HepG2 (cell line): Measurements from ENCODE around the gene HELZ2. TPM values are rescaled to one million over a fixed set of nuclear protein-coding genes. Genes with fewer than 3 reads are reported as not detected.

Source experiments
- ARID4A ChIP-seq: sonication (generic); formaldehyde crosslinking; IDR thresholded peaks from 2 replicates; pipeline ENCODE4 v1.5.0; 2020; ENCODE audit warnings: mild to moderate bottlenecking, missing genetic modification reagents, borderline replicate concordance
- CBX1 ChIP-seq: IDR thresholded peaks from one replicate; pipeline ENCODE4 v1.6.1; 2016; ENCODE audit warnings: antibody characterized with exemption, low read depth
- ERF ChIP-seq: IDR thresholded peaks from 2 replicates; pipeline ENCODE4 v1.6.1; 2018; ENCODE audit warnings: missing biosample characterization, missing genetic modification reagents
- HNRNPH1 ChIP-seq: fragments of 200-400 bp; formaldehyde crosslinking; optimal IDR thresholded peaks from 2 replicates; pipeline ENCODE3; 2017; ENCODE audit warnings: mild to moderate bottlenecking, low read depth, low read length
- ISL2 ChIP-seq: sonication (generic); formaldehyde crosslinking; IDR thresholded peaks from 2 replicates; pipeline ENCODE4 v1.5.0; 2020; ENCODE audit warnings: missing genetic modification reagents
- KLF13 ChIP-seq: sonication (generic); formaldehyde crosslinking; IDR thresholded peaks from 2 replicates; pipeline ENCODE4 v1.4.0; 2020; ENCODE audit warnings: mild to moderate bottlenecking, missing genetic modification reagents
- KLF6 ChIP-seq: IDR thresholded peaks from 2 replicates; pipeline ENCODE4 v1.8.0; 2016; ENCODE audit warnings: missing biosample characterization, missing genetic modification reagents
- LCORL ChIP-seq, 2 experiments: fragments of 450-650 bp in 1 of 2; sonication (generic) in 1 of 2; formaldehyde crosslinking in 1 of 2; IDR thresholded peaks; 2 replicates each; pipeline versions ENCODE4 v1.5.0 to v1.6.1; 2017 to 2020; ENCODE audit warnings: antibody characterized with exemption in 1 of 2, missing genetic modification reagents in 1 of 2
- MXI1 ChIP-seq: IDR thresholded peaks from 3 replicates; pipeline ENCODE4 v1.6.1; 2012; ENCODE audit warnings: low read depth, low read length, inconsistent platforms, borderline replicate concordance
- RARG ChIP-seq: sonication (generic); formaldehyde crosslinking; IDR thresholded peaks from 2 replicates; pipeline ENCODE4 v1.4.0; 2020; ENCODE audit warnings: low read depth, mild to moderate bottlenecking, missing genetic modification reagents
- TARDBP ChIP-seq: sonication (generic); formaldehyde crosslinking; IDR thresholded peaks from 2 replicates; pipeline ENCODE4 v1.8.0; 2022; ENCODE audit warnings: mild to moderate bottlenecking, missing genetic modification reagents
- XRCC5 ChIP-seq: fragments of 200-400 bp; formaldehyde crosslinking; optimal IDR thresholded peaks from 2 replicates; pipeline ENCODE3; 2017; ENCODE audit warnings: mild to moderate bottlenecking, low read length
- ZGPAT ChIP-seq: IDR thresholded peaks from 2 replicates; pipeline ENCODE4 v1.6.1; 2016; ENCODE audit warnings: mild to moderate bottlenecking
- ZNF142 ChIP-seq: sonication (generic); formaldehyde crosslinking; IDR thresholded peaks from 2 replicates; pipeline ENCODE4 v1.4.0; 2020; ENCODE audit warnings: missing genetic modification reagents
- ZNF441 ChIP-seq: sonication (generic); formaldehyde crosslinking; IDR thresholded peaks from 2 replicates; pipeline ENCODE4 v1.7.0; 2021; ENCODE audit warnings: missing genetic modification reagents, borderline replicate concordance
- ZNF800 ChIP-seq: sonication (generic); formaldehyde crosslinking; IDR thresholded peaks from 2 replicates; pipeline ENCODE4 v1.4.0; 2020; ENCODE audit warnings: missing genetic modification reagents
- polyA plus RNA-seq, 8 experiments: library from polyadenylated mRNA; depleted of rRNA in 3 of 8; stranded (reverse) in 7 of 8; unstranded in 1 of 8; fragments of >200 nt; fragmentation: Illumina TruSeq in 4 of 8; extraction: Trizol in 4 of 8; gene quantifications; 2 replicates each; pipeline versions ENCODE4 v1.2.1 to v1.2.3, GENCODE V29; 2011 to 2016; ENCODE audit warnings: low read depth in 4 of 8, missing spikeins in 1 of 8, mixed read lengths in 1 of 8; ENCODE audit not compliant: insufficient read depth in 1 of 8
- total RNA-seq, 5 experiments: library from RNA; depleted of rRNA; stranded (reverse); fragments of >200 nt; fragmentation: Illumina TruSeq; extraction: Trizol; gene quantifications; 2 replicates each; pipeline ENCODE4 v1.2.3, GENCODE V29; 2016; ENCODE audit warnings: low read depth in 1 of 5

HELZ2 gene
- total and polyA plus RNA-seq, 2 of the 13 experiments (the other 11 are each of a cell fraction or from before 2014, with no cell fraction given) = 9.6 to 10.1 TPM

- TF ChIP-seq MXI1 (peak; percentile 57; the same call in 1 of the 3 replicates), RARG (CRISPR knock-in tag) (no peak), CBX1 (no peak), ZNF441 (CRISPR knock-in tag) (peak; percentile 44; the same call in 1 of the 2 replicates), ZNF142 (CRISPR knock-in tag) (peak; percentile 61; the same call in 1 of the 2 replicates), ISL2 (CRISPR knock-in tag) (peak; percentile 57), KLF6 (CRISPR knock-in tag) (peak; percentile 66; the same call in 1 of the 2 replicates), ZGPAT (CRISPR knock-in tag) (peak; percentile 64; the same call in 1 of the 2 replicates), KLF13 (CRISPR knock-in tag) (no peak), ZNF800 (CRISPR knock-in tag) (peak; percentile 83; the same call in 1 of the 2 replicates), TARDBP (CRISPR knock-in tag) (no peak), LCORL (IDR thresholded peaks at IDR 0.05) (no peak), LCORL (CRISPR knock-in tag; IDR thresholded peaks at IDR 0.05) (0 out of 2 replicates have a peak, but pooled peaks have one; percentile 46), ARID4A (CRISPR knock-in tag) (peak; percentile 54; the same call in 1 of the 2 replicates), ERF (CRISPR knock-in tag) (peak; percentile 70; the same call in 1 of the 2 replicates), XRCC5 (no peak), HNRNPH1 (no peak)
Measured at GRCh38 chr20:63577317-63577894, 3.4 kb upstream of the HELZ2 start (continued).
